GM12892 (cell line): Measurements from ENCODE around the gene LHFPL5.

Source experiments
- POLR2A ChIP-seq: IDR thresholded peaks from 2 replicates; pipeline ENCODE4 v1.6.1; 2011; ENCODE audit warnings: low read depth, low read length, control low read depth
- POLR2AphosphoS5 ChIP-seq: IDR thresholded peaks from 2 replicates; pipeline ENCODE4 v1.6.1; 2011; ENCODE audit warnings: low read depth, low read length, control low read depth
- TAF1 ChIP-seq: IDR thresholded peaks from 2 replicates; pipeline ENCODE4 v1.6.1; 2011; ENCODE audit warnings: low read depth, mild to moderate bottlenecking, control low read depth, low read length, borderline replicate concordance

DNA sequence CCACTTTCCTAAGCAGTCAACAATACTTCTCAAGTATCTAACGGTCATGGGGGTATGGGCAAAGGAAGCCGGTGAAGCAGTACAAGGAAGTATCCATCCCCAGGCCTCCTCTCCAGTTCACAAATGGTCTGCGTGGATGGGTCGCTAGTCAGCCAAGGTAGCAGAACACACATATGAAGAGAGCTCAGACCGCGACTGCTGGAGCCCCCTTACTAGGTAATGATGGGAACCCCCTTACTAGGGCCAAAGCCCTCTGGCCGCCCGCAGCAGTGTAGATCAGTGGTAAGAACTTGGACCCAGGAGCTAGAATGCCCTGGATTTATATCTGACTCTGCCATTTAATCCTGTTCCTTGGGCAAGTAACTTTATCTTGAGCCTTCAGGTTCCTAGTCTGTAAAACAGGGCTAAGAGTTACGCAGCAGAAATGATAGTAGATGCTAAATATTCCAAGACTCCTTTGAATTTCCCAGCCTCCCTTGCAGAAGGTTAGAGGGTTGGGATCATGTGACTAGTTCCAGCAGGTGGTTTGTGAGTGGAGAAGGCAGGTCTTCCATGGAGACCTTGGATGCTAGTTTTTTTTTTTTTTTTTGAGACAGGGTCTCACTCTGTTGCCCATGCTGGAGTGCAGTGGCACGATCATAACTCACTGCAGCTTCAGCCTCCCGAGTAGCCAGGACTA is 30.9 kb upstream of the LHFPL5 start:
- TF ChIP-seq POLR2A (no peak), POLR2AphosphoS5 (no peak), TAF1 (no peak)
